Testis (tissue), 2 donors: ENCODE results near the gene TNNI2.

Experiments
- CTCF ChIP-seq, 3 experiments: fragments of 450-650 bp in 2 of 3; fragments of 200-600 bp in 1 of 3; sonication (generic) in 1 of 3; IDR thresholded peaks; one replicate each; pipeline ENCODE4 v1.5.1; 2016 to 2019; ENCODE audit warnings: antibody characterized with exemption in 3 of 3, mild to moderate bottlenecking in 2 of 3, moderate library complexity in 1 of 3
- POLR2A ChIP-seq: fragments of 450-650 bp; IDR thresholded peaks from one replicate; pipeline ENCODE4 v1.6.1; 2017; ENCODE audit warnings: antibody characterized with exemption, mild to moderate bottlenecking, moderate library complexity

- TF ChIP-seq CTCF (IDR thresholded peaks at IDR 0.05), result no peak
- no peak for TF ChIP-seq POLR2A
Measured at GRCh38 chr11:1859004-1859403, 20.2 kb downstream of the TNNI2 start.
